HG03565 (cell line): Measurements from ENCODE around the gene CSTB.
"Not testable (repeated sequence)": the region's sequence is repeated elsewhere in the genome, so short reads cannot be mapped to it uniquely, and the experiment has no call there.

ENCODE experiments used
- ATAC-seq: cut with Tn5 transposase; IDR thresholded peaks from one replicate; pipeline ENCODE4 v1.9.1; 2021; ENCODE audit warnings: mild to moderate bottlenecking, moderate library complexity; ENCODE audit not compliant: unreplicated experiment

CSTB gene, protein sequence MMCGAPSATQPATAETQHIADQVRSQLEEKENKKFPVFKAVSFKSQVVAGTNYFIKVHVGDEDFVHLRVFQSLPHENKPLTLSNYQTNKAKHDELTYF

DNA sequence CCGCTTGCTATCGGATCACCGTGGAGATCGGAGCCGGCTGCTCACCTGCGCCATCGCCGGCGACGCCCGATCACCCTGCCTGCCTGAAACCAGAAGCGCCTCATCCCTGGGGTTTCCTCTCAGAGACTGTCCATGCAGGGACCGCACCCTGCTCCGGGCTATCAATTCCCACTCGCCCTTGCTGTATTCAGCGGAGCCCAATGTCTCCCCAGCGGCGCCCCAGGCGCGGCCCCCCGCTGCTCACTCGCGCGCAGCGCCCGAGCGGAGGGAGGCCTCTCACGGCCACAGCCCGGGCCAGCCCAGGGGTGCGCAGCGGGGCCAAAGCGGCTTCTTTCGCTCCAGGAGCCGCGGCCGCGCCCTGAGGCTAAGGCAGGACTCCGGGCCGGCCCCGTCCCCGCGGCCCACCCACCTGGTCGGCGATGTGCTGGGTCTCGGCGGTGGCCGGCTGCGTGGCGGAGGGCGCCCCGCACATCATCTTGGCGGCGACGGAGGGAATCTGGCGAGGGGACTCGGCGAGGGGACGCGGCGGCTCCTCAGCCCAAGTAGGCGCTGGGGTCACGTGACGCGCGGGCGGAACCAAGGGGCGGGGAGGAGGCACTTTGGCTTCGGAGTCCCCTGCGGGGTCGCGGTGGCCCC is at the start of gene CSTB:
Gene CSTB (minus strand): TSS at position 514 of the 636 bp plus-strand sequence. CDS start 39 bp downstream, at position 475.
- ATAC-seq: peak; percentile 40

DNA sequence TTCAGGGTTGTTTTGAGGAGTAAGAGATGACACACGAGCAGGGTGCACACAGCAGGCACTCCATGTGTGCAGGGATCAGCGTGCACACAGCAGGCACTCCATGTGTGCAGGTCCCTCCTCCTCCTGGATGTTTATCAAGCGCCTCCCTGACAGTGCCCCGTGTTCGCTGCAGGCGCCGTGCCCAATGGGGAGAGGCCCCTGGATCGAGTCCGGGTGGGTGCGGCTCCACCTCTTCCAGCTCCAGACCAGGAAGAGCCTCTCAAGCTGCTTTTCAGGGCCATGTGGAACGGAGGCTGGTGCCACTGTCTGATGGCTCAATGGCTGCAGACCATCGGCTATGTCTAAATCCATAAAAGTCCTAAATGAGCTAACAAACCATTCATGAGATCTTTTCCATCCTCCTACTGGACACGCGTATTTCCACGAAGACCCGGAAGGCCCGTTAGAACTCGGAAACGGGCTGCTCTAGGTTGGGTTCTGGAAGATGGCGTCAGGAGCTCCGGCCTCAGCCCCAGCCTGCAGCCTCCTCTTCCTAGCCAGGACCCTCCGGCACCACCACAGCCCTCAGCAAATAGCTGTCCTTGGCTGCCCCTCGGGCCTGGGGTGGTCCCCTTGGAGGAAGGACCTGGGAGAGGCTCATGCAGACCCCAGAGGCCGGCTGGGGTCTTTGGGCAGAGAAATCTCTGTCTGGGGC is 49.3 kb upstream of the CSTB start:
- no peak for ATAC-seq

DNA sequence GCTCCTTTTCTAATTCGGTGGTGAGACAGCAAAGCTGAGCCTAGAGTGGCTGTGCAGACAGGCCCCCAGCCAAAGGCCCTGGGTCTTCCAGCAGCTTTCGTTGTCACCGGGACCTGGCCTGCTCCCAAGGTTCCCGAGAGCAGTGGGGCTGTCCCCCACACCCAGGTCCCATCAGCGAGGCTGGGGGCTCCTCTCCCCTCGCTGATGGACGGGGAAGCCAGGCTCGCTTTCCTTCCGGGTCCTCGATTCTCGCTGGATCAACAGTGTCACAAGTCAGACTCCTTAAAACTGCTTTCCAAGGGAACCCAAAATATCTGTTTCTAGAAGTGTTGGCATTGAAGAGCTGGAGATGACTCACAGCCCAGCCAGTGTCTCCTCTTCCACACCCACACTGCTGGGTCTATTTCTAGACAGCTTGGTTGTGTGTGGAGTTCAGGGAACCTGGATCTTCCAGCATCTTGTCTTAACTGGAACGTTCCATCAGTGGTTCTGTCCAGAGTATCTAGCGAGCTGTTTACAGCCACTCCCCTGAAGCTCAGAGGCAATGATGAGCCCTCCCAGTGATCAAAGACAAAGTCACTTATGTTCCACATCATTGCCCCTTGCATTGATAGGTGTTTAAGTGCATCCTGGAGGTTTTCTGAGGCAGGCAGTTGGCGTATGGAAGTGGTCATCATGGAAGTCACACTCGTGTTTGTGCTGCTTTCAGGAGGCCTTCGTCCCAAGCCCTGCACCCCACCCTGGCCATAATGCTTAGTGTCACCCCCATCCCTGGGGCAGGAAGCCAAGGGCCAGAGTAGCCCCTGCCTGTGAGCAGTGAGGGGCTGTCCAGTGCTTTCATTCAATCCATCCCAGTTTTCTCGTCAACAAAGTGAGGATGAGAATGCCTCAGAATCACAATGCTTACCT is 48.5 kb upstream of the CSTB start:
- ATAC-seq: no peak

DNA sequence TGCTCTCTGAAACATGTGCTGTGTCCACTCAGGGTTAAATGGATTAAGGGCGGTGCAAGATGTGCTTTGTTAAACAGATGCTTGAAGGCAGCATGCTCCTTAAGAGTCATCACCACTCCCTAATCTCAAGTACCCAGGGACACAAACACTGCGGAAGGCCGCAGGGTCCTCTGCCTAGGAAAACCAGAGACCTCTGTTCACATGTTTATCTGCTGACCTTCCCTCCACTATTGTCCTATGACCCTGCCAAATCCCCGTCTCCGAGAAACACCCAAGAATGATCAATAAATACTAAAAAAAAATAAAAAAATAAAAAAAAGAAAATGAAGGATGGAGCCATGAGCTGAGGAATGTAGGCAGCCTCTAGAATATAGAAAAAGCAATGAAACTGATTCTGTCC is 46.6 kb upstream of the CSTB start:
- not testable (repeated sequence) for ATAC-seq

DNA sequence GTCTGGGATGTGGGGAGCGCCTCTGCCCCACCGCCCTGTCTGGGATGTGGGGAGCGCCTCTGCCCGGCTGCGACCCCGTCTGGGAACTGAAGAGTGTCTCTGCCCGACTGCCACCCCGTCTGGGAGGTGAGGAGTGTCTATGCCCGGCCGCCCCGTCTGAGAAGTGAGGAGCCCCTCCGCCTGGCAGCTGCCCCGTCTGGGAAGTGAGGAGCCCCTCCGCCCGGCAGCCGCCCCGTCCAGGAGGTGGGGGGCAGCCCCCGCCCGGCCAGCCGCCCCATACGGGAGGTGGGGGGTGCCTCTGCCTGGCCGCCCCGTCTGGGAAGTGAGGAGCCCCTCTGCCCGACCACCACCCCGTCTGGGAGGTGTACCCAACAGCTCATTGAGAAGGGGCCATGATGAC is 46.1 kb upstream of the CSTB start:
- ATAC-seq: not testable (repeated sequence)

DNA sequence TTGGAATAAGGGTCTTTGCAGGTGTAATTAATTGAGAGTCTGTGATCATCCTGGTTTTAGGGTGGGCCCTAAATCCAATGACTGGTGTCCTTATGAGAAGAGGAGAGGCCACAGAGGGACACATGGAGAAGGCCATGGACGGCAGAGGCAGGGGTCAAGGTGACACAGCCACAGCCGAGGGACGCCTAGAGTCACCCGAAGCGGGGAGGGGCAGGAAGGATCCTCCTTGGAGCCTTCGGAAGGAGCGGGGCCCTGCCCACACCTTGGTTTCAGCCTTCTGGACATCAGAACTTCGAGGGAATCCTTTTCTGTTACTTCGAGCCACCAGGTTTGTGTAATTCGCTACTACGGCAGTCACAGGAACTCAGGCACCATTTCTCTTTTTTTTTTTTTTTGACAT is 44.4 kb upstream of the CSTB start:
- no peak for ATAC-seq

DNA sequence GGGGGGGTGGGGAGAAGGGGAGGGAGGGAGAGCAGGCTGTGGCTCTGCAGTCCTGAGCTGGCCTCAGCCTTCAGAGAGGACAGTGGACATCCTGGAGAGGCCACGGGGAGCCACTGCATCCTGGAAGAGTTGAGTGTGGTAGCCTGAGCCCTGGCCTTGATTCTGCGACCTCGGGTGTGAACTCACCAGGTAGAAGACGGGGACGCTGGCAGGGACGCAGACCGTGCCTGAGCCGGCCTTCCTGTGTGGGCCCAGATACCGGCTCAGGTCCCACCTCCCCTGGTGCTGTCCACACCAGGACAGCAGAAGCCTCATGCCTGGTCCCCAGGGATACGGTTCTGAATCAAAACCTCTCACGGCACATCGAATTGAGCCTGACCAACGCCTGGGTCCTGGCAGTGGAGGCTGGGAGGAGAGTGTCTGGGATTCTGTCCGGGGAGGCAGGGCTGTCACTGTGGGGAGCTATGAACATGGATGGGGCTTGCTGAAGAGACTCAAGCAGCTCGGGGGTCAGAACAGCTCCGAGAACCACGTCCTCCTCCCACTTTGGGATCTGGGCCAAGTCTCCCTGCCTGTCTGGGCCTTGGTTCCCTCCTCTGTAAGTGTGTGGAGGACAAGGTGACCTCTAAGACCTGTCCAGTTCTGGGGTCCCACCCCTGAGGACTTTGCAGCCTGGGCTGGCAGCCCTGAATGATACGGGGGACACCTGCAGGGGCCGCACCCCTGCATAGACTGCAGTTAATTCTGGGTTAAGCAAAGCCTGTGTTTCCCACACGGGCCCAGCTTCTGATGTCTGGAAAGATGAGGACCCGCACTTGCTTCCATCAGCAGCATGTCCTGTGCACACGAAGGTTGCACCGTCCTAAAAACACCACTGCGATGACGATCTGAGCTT is 43.6 kb upstream of the CSTB start:
- ATAC-seq: no peak

DNA sequence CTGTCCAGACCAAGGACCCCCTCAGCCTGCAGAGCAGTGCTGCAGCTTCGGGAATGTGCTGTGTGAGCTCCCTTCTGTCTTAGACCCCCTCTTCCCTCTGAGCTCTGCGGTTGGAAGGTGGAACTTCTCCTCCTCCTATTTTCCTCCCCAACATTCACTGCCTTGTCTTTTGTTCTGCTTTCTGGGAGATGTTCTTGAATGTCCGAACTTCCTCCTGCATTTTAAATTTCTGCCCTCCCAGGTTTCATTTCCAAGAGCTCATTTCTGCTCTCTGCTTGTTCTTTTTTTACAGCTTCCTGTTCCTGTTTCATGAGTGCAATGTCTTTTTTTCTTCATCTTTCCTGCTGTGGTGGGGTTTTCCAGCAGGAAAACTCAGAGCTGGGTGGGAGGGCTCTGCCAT is 42.6 kb upstream of the CSTB start:
- no peak for ATAC-seq

DNA sequence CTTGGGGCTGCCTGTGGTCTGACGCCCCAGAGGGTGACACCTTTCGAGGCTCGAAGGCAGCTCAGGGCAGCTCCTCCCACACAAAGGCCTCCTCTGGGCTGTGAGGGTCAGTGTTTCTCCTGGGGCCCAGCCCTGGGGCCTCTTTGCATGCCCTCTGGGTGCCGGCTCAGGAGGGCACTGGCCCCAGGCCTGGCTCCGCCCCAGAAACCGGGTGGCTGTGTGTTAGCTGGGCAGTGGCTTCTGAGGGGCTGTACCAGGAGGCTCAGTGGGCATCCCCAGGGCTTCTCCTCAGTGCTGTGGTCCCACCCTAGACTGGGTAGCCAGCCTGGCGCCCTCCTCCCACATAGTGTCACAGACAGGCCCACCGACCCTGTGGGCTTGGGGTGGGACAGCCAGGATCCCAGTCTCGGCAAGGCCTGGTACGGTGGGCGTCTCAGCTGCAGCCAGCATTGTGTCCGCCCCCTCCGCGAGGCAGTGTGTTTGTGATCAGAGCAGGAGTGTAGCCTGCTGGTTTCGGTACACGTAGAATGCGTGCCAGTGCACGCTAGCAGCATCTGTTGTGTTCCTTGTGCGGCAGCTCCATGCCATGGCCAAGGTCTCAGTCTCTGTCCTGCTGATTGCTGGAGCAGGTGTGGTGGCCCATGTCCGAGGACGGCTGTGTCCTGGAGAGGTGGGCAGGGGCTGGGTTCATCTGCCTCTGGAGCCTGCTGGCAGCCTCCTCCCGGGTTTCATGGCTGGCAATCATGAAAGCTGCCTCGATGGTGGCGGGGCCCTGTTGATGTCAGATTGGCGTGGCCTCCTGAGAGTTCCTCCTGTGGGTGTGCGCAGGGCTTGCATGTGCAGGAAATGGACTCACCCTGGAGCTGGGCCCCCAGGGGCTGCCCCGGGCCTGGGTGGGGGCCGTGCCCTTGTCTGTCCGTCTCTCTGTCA is 41.3 kb upstream of the CSTB start:
- ATAC-seq: no peak

DNA sequence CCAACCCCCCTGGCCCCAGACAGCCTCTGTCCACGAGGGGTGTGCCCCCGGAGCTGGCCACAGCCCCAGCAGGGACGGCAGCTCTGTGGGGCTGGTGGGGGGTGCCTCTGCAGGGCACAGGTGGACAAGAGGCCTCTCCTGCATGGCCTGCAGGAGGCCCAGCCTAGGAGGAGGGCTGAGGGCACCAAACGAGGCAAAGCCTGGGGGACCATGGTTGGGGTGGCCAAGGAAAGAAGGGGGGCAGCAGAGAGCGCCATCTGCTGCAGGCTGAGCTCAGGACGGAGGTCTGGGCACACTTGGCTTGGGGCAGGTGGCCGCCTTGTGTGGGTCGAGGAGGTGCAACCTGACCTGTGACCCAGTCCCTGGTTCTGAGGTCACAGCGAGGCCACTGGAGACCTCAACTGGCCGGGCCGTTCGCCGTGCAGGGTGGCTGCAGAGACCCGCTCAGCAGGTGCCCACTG is 40.5 kb upstream of the CSTB start:
- no peak for ATAC-seq

DNA sequence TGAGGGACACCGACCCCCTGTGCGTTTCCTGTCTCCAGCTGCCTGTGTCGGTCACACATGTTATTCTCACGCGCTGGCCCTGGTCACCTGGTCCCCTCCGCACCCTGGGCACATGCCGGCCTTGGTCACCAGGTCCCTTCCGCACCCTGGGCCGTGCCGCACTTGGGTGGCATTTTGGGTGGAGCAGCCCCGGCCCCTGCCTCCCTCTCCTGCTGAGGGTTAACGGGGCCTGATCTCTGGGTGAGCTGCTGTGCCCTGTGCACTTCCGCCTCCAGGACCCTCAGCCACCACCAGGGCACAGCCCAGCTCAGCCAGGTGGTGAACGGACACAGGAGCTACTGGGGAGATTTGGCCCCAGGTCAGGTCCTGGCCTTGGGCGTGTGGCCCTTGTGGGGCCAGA is 39.9 kb upstream of the CSTB start:
- ATAC-seq: no peak

DNA sequence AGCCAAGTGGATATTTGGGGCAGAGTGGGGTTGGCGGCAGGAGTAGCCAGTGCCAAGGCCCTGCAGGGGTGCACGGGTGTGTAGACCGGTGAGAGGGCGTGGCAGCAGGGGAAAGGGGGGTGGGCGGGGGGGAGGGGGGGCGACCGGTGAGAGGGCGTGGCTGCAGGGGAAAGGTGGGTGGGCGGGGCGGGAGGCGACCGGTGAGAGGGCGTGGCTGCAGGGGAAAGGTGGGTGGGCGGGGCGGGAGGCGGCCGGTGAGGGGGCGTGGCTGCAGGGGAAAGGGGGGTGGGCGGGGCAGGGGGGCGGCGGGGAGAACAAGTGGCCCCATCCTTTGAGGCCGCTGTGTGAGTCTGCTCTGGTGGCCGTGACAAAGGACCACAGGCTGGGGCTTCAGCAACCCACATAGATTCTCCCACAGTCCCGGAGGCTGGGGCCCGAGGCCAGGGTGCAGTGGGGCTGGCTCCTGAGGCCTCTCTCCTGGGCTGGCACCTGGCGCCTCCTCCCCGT is 39.1 kb upstream of the CSTB start:
- no peak for ATAC-seq

DNA sequence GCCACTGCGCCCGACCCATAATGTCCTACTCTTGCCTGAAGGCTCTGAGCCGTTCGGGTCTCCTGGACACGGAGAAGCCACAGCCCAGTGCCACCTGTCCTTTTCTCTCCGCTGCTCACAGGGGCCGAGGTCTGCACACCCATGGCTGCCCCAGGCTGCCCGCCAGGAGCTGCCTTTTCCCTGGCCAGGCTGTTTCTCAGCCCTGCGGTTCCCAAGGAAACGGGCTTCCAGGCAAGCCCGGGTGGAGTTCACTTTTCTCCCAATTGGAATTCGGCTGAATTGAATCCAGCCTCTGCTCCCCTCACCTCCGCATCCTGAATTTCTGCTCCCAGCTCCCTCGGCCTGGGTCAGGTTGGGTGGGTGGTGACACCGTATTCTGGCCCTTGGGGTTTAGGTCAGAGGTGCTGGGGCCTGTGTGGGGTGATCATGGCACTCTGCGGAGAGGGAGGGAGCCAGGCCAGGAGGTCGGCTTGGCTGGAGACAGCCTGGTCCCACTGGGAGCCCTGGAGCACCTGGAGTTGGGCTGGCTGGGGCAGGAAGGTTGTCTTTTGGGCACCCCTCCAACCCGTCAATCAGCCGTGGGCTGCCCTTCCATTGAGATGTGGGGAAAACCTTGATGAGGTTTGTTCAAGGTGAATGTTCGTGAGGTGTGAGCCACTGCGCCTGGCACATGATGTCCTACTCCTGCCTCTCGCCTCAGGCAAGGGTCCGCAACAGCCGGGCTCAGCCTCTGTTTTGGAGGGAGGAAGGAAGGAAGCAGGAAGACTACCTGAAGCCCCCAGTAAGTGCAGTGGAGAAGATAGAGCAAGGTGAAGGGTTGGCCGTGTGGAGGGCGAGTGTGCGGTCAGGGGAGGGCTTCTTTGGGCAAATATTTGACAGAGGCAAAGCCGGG is 38.4 kb upstream of the CSTB start:
- ATAC-seq: no peak

DNA sequence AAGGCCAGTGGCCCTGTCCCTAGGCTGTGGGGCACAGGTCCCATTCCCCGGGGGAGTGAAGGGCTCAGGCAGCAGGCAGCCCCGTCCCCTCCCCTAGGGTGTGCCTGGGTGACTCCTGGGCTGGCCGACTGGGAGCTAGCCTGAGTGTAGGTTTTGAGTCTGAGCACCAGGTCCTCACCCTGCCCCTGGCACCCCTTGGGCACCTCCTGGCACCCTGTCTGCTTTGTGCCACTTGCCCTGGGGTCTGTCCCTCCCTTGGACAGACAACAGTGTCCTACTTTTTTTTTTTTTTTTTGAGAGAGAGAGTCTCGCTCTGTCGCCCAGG is 37.5 kb upstream of the CSTB start:
- ATAC-seq: no peak

DNA sequence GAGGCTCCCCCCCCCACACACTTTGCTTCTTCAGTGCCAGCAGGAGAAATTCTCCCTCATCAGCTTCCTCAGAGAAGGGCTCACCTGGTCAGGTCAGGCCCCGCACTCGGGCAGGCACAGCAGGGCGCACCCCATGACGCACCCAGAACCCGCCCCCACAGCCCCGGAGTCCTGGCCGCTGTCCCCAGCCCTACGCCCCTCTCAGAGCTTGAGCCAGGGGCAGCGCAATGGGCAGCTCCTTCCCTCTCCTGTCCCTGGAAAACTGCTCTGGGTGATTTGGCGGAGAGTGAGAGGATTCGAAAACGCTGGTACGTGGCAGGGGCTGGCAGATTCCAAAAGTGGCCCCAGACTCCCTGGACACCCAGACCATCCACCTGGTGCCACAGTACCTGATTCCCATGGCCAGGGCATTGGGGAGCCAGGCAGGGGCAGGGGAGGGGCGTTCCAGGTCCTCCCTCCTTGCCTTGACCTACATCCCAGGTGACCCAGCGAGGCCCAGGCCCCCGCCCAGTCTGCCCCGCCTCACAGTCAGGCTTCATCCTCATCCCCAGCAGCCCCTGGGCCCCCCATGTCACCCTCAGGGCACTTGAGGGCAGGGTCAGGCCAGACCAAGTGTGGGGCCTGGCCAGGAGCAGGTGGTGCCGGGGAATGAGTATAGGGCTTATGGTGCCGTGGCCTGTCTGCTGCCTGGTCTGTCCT is 37.0 kb upstream of the CSTB start:
- no peak for ATAC-seq

DNA sequence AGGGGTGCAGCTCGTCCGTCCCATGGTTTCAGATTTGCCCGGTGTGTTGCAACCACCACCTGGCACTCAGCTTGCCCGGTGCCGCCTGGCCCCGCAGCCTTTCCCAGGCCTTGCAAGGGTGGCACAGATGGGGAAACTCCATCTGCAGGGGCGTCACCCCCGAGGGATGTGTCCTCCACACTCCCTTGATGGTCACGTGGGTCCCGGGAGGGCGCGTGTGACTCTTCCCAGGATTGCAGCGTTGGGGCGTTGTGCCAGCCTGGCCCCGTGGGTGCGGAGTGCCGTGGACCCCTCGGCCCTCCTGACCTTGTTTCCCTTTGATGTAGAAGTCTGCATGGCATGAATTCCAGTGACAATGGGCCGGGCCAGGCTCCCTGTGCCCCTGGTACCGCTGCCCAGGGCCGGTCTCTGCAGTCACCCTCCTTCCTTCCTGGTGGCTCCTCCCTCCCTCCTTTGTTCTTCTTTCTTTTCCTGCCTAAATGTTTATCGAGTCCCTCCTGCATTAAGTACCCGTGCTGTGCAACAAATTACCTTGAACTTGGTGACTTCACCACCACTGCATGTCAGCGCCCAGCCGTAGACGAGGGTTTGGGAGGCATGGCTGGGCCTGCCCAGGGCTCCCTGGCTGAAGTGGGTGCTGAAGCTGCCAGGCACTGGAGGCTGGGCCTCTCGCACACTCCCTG is 36.2 kb upstream of the CSTB start:
- no peak for ATAC-seq
